GM15510 (cell line): ENCODE results near the gene PXK.

Experiments
- POLR2A ChIP-seq: IDR thresholded peaks from 3 replicates; pipeline ENCODE4 v1.6.1; 2011; ENCODE audit warnings: borderline replicate concordance; ENCODE audit not compliant: insufficient read length; ENCODE audit errors: extremely low read depth

Gene PXK

GRCh38 chr3:58355179-58355578 lies 22.5 kb downstream of the PXK start:
- no peak for TF ChIP-seq POLR2A

GRCh38 chr3:58356054-58356453 lies 23.4 kb downstream of the PXK start:
- TF ChIP-seq POLR2A: no peak

GRCh38 chr3:58357402-58357801 lies 24.7 kb downstream of the PXK start:
- TF ChIP-seq POLR2A: no peak

GRCh38 chr3:58358092-58358491 lies 25.4 kb downstream of the PXK start:
- no peak for TF ChIP-seq POLR2A

GRCh38 chr3:58358808-58359207 lies 26.1 kb downstream of the PXK start:
- no peak for TF ChIP-seq POLR2A

GRCh38 chr3:58359621-58360020 lies 26.9 kb downstream of the PXK start:
- no peak for TF ChIP-seq POLR2A

- TF ChIP-seq POLR2A: no peak
Measured at GRCh38 chr3:58361866-58362265, 29.2 kb downstream of the PXK start.

- no peak for TF ChIP-seq POLR2A
Measured at GRCh38 chr3:58366699-58367098, 34.0 kb downstream of the PXK start.

- no peak for TF ChIP-seq POLR2A
Measured at GRCh38 chr3:58369038-58369437, 36.3 kb downstream of the PXK start.

- TF ChIP-seq POLR2A: no peak
Measured at GRCh38 chr3:58369876-58370275, 37.2 kb downstream of the PXK start.

GRCh38 chr3:58370407-58370806 lies 37.7 kb downstream of the PXK start:
- no peak for TF ChIP-seq POLR2A

GRCh38 chr3:58371754-58372153 lies 39.1 kb downstream of the PXK start:
- TF ChIP-seq POLR2A: no peak

GRCh38 chr3:58375254-58375653 lies 42.6 kb downstream of the PXK start:
- no peak for TF ChIP-seq POLR2A

- TF ChIP-seq POLR2A: no peak
Measured at GRCh38 chr3:58377168-58377567, 44.5 kb downstream of the PXK start.

GRCh38 chr3:58377750-58378149 lies 45.1 kb downstream of the PXK start:
- no peak for TF ChIP-seq POLR2A

GRCh38 chr3:58379351-58380073 lies 46.8 kb downstream of the PXK start:
- TF ChIP-seq POLR2A: no peak

GRCh38 chr3:58383476-58383875 lies 50.8 kb downstream of the PXK start:
- no peak for TF ChIP-seq POLR2A
